ENCODE measurements around the gene MAP7D1.

Gene MAP7D1

DNA sequence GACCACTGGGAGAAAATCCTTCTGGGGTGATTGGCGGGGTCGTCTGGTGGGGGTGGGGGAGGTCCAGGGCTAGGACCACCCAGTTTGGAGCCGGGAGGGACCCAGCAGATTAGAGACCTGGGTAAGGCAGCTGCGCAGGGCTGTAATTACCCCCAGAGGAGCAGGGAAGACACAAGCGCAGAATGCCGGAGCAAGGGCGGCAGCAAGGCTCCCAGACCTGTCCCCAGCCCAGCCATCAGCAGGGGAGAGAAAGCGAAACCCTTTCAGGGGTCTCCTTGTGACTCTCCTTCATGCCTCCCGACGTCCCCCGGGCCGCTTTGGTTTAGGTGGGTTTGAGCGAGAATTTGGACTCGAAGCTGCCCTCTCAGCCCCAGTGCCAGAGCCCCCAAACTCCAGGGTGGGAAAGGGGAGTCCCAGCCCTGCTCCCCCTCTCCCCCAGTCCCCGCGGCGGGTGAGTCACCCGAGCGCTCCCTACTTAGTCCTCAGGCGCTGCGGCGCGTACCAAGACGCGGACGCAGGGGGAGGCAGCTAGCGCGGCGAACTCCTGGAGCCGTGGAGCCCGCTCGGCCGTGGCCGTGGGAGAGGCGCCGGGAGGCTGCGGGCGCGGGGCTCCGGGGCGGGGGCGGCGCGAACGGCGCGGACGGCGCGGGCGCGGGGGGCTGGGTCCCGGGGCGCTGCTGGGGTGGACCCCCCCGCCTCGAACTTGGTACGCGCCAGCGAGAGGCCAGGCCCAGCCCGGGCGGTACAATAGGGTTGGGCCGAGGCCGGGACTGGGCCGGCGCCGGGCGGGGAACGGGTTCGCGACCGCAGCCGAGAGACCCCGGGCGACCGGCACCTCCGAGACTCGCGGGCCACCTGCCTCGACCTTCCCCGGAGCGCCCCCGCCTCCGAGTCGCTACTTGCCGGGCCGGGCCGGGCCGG is at the start of gene MAP7D1:
MAP7D1 (plus strand) TSS at position 753 of the 921 bp plus-strand sequence. CDS start 258 bp downstream, outside the sequence.
- DNase-seq = peak; percentile 87

DNA sequence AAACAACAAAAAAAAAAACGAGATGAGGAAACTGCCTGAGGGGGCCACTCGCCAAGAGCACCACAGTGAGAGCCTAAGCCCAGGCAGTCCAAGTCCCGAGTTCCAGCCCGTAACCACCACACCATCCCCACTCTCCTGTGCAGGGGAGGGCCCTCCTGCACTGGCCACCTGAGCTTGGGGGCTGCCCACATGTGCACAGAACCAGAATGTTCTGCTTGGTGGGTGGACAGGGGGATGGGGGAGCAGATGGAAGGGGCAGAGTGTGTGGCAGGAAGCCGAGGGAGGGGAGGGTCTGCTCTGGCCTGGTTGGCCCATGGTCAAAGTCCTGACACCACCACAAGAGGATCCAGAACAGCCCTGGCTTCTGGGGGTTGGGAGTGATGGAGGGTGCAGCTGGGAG is 49.7 kb upstream of the MAP7D1 start:
- DNase-seq = no peak

DNA sequence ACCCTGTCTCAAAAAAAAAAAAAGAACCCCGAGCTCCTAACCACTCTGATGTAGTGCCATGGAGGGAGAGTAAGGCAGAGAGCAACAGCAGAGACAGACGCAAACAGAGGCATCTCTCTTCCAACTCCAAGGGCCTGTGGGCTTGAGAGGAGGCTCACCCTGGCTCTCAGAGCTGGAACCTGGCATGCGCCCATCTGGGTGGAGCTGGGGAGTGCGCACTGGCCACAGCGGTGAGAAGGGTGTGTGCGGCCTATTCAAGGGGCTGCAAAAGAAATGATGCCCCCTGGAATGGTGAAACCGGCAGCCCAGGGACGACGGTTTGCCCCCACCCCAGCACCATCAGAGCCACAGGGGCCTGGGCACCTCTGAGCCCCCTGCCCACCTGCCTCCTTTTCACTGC is 48.6 kb upstream of the MAP7D1 start:
- DNase-seq = no peak

DNA sequence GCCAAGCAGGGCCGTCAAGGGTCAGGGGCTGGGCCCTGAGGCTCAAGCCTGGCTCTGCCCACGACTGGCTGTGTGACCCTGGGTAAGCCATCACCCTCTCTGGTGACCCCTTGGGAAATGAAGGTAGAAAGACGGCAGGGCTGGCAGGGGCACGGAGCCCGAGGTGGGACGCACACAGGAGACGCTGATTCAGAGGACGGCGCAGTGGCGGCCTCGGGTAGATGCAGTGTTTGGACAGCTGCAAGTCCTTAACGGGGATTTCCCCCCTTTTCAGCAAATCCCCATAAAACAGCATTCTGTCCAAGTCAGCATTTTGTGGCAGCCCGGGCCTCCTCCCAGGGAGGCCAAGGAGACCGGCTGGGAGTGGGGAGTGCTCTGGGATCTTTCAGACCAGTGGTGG is 47.6 kb upstream of the MAP7D1 start:
- DNase-seq = no peak

DNA sequence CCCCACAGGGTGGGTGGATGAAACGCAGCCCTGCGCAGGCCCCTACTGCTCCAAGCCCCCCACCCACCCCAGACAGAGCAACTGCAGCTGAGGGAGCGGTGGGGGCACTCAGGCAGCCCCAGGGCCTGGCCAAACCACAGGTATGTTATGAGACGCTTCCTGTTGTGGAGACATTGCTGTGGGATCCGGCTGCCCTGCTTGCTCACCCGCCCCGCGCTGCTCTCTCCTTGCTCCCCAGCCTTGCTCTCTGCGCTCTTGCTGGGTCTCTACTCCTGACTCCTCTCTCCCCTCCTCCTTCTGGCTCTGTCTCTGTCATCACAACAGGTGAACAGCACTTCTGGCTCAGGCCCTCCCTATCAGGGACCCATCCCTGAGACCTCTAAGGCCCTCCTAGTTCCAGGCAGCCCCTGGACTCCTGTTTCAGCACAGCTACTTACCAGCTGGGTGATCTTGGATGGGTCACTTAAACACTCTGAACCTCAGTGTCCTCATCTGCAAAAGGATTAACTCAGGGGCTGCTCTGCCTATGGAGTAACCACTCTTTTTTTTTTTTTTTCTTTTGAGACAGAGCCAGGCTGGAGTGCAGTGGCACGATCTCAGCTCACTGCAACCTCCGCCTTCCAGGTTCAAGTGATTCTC is 46.8 kb upstream of the MAP7D1 start:
- peak; percentile 73 for DNase-seq

DNA sequence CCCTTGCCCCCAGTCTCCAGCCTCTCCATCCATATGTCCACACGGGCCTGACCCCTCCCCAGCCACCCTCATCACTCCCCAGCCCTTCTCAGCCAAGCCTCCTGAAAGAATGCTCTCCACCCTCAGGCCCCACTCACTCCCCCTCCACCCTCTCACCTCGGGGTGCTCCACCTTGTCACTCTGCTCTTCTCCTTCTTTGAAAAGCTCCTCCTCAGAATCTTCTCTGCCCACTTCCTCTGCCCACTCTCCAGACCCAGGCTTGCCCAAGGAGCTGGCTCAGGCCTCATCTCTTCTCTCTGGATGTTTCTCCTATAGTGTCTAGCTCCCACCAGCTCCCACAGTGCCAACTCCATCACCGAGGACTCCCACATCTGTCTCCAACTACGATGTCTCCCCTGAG is 44.8 kb upstream of the MAP7D1 start:
- DNase-seq = no peak

DNA sequence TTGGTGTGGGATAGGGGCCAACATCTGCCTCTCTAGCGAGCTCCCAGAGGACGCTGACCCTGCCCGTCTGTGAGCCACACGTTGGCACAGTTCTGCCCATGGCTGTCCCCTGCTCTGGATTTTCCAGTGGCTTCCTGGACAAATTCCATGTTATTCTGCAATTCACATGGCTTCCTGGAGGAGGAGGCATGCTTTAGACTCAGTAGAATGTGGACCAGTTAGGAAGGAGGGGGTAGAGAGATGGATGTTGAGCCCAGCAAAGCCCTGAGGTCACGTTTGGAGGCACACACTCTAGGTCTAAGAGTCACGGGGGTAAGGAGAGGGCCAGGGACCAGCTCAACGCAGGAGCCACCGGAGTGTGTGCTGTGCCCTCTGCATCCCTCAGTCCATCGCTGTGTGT is 43.1 kb upstream of the MAP7D1 start:
- no peak for DNase-seq

DNA sequence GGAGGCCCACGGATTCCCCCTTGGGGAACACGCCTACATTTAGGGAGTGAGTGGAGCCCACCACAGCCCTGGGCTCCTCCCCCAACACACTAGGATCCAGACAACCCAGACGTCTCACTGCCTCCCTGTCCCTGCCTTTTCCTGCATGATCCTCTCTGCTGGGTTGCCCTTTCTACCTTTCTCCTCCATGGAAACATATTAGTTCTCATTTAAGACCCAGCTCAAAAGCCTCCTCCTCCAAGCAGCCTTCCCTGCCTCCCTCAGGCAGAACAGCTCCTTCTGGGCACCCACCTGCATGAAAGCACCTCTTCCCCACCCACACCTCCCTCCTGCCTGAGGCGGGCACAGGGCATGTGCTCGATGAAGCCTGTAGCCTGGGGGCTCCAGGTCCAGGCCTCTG is 41.6 kb upstream of the MAP7D1 start:
- DNase-seq = no peak

DNA sequence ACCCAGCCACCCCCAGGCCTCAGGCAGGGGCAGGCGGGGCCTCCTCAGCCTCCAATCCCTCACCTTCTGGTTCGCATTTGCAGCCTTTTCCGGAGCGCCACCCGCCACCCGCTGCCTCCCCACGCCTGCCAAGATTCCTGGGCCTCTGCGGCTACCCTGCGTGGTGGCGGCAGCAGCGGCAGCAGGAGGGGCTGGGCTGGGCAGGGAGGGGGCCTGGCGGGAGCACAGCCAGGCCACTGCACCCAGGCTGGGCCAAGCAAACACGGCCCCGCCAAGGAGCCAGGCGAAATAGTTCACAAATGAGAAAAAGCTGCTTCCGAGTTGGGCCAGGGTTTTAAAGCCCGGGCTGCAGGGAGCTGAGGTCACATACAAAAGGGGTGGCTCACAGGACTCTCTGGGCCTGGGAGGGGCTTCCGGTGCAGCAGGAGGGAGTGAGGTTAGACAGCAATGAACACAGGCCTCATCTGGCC is 40.7 kb upstream of the MAP7D1 start:
- DNase-seq = no peak

DNA sequence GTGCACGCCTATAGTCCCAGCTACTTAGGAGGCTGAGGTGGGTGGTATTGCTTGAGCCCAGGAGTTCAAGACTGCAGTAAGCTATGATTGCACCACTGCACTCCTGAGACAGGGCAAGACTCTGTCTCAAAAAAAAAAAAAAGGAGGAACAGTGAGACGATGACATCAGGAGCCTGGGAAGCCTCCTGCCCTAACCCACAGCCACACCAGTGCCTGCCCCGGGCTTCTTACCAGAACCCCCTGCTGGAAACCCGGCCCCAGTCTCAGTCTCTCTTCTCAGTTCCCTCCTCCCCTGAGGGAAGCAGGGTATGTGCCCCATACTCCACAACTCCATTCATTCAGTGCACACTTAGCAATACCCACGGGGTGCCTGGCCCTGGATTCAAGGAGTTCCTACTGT is 40.0 kb upstream of the MAP7D1 start:
- no peak for DNase-seq

DNA sequence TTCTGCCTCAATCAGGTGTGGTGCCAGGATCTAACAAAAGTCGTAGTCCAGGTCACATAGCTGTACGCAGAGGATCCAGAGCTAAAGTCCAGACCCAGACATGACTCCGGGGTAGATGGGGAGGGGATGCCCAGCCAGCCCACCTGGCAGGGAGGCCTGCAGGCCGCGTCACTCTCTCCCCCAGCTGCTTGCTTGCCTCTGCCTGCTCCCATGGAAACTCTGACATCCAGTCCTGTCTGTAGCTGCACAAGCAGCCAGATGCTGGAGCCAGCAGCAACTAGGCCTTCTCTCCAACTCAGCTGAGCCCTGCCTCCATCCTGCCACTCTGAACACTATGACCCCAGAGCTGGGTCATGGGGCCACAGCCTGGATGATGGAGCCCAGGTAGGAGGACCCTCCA is 39.1 kb upstream of the MAP7D1 start:
- no peak for DNase-seq

DNA sequence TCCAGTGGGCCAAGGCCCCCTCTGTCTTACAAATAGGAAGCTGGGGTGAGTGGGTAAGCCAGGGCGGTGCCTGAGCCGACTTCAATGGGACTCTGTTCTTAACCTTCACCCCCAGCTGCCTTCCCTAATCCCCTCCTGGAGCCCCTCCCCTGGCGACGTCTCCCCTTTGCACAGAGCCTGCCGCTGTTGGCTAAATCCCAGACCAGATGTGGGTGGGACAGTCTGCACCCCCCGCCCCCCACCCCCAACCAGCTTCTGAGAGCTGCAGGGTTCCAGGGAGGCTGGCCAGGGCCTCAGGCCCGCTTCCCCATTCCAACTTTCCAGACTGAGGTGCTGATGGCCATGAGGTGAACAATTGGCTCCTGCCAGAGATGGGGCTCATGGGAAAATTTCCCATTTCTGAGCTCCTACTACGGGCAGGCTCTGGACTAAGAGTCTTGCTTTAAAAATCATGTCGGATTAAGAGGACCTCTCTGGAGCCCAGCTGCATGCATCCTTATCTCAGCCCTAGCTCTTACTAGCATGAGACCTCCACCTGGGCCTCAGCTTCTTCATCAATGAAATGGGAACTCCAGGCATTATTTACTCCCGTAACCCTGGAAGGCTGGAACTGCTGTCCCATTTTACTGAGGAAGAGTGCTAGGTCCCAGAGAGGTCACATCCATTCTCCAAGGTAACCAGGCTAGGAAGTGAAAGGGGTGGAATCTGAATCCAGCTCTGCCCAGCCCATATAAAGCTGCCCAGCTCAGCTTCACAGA is 37.3 kb upstream of the MAP7D1 start:
- DNase-seq = no peak

DNA sequence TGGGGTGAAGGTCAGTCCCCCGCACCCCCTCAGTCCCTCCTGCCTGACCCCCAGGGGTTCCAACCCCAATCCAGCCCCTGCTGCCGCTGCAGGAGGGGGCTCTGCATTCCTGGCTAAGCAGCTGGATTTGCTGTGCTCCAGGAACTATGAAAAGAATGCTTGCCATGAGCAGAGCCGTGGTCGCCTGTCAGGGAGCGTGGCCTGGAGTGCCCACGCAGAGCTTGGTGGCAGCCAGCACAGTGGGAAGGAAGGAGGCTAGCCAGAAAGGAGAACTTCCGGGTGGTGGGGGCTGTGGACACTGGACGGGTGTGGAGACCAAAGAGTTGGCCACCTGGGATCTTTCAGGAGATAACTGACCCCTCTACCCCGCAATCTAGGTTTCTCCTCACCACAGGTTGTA is 36.5 kb upstream of the MAP7D1 start:
- no peak for DNase-seq

DNA sequence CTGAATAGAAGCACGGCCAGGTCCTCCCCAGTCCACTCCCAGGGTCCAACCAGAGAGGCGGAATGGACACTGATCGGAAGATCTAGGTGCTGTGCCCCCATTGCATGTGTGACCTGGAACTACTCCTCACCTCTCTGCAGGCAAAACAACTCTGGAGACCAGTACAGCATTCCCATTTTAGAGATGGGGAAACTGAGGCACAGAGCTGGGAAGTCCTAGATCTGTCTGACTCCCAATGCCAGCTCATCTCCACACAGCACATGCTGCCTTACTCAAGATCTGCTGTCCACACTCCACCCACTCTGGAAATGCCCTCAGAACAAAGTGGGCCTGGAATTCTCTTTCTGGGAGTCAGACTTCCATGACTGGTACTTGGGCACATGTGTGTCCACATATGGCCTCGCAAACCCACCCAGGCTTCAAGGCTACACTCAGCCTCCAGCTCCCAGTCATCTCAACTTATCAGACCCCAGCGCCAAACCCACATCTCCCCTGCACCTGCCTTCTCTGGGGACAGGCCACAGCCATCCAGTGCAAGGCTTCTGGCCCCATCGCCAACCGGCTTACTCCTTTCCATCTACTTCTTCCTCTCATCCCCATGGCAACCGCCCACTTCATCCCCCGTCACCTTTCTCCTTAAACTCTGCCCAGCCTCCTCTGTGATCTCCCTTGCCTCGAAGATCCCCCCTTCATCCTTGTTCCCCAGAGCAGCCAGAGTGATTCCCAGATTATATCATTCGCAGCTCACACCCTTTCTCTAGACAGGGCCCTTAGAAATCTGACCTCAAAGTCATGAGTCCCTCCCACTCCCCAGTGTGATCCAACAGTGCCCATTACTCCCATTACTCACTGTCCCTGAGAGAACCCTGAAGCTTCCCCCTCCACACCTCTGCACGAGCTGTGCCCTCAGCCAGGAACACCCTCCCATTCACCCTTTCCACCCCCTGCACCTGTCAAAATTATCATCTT is 33.6 kb upstream of the MAP7D1 start:
- no peak for DNase-seq

DNA sequence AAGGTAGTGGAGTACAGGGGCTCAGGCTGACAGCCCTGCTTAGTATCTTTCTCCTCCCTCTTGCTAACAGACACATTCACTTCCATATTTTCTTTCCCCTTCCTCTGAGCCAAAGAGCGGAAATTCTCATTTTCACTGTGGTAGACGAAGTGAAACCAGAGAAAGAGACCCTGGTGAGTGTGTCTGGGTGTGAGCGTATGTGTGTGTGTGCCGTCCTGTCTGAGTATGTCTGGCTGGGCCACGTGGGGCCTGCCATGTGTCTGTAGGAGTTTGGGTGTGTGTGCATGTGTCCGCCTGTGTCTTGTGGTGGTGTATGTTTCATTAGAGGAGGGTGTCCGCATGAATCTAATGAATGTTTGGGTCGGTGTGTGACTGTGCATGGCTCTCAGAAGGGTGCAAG is 32.6 kb upstream of the MAP7D1 start:
- DNase-seq = no peak

DNA sequence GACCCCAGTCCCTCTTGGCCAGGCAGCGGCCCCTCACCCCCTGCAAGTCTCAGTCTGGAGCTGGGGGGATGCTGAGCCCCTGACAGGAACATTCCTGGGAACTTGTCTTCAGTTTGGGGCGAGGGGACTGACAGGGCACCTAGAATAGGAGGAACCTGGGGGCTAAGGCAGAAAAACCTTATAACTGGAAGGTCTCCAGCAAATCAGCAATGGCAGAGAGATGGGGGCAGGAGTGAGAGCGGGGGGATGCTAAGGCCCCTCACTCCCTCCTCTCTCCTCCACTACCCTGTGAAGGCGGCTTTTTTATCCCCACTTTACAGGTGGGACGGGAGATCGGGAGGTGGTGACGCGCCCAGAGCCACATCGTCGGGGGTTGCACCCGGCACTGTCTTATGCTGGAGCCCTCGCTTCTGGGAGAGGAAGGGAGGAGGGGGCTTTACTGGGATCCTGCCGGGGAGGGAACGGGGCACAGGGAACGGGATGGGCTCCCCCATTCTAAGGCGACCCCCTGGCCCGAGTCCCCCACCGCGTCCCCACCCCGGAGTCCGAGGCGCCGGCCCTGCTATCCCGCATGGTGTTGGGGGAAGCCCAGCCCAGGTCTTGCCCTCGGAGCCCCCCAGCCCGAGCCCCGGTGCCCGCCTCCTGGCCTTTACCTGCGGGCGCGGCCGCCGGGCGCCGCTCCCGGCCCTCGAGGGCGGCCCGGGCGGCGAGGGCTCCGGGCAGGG is 31.4 kb upstream of the MAP7D1 start:
- DNase-seq = no peak

DNA sequence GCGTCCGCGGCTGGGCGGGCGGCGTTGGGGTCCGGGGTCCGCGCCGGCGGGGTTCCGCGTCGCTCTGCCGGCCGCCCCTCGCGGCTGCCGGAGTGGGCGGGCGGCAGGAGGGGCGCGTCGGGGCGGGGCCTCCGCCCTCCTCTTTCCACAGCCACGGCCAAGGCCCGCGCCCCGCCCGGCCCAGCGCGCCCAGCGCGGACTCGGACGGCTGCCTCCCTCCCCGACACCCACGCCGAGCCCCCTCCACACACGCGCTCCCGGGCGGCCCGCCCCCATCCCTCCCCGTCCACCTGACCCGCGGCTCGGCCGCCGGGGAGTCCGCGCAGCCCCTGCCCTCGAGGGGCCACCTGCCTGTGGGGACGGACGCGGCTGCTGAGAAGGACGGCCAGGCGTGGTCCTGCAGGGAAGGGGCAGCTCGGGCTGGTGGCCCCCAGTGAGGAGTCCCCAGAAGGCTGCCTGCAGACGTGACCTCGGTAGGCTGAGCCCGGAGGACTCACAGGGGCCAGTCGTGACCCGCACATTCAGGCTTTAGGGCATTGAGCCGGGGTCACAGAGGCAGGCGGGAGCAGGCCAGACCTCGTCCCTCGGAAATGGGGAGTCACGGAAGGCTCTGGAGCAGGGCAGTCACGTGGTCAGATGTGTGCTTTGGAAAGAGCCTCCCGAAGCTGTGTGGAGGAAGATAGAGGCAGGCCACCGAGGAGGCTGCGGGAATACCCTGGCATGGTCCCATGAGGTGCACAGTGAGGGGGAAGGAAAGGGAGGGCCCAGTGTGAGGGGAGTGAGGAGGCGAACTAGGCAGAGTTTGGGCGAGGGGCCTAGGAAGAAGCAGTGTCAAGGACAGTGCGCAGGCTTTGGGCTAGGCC is 30.6 kb upstream of the MAP7D1 start, which contains the start of gene COL8A2:
COL8A2 (minus strand) TSS at position 94 of the 863 bp plus-strand sequence. CDS start 24,980 bp downstream, outside the sequence.
- no peak for DNase-seq

DNA sequence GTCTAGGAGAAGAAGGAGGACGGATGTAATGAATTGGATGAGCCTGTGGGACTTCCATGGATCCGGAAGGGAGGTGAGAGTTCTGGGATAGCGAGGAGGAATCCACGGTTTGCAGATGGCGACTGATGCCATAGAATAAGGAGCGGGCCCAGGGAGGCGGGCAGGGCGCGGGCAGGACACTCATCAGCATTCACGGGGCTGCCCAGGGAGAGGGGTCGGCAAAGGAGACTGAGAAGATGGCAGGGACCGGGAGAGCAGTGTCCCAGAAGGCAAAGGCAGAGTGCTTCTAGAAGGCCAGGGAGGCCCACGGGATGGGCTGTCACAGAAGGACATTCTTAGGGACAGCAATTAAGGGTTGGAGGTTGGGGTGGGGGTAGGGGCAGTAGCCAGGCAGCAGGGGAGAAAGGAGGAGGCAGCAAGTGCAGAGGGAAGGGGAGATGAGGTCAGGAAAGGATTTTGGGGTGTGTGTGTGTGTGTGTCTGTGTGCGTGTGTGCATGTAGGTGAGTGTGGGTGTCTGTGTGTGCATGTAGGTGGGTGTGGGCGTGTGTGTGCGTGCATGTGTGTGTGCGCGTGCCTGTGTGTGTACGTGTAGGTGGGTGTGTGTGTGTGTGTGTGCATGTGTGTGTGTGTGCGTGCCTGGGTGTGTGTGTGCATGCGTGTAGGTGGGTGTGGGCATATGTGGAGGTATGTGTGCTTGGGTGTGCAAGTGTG is 29.8 kb upstream of the MAP7D1 start:
- no peak for DNase-seq

DNA sequence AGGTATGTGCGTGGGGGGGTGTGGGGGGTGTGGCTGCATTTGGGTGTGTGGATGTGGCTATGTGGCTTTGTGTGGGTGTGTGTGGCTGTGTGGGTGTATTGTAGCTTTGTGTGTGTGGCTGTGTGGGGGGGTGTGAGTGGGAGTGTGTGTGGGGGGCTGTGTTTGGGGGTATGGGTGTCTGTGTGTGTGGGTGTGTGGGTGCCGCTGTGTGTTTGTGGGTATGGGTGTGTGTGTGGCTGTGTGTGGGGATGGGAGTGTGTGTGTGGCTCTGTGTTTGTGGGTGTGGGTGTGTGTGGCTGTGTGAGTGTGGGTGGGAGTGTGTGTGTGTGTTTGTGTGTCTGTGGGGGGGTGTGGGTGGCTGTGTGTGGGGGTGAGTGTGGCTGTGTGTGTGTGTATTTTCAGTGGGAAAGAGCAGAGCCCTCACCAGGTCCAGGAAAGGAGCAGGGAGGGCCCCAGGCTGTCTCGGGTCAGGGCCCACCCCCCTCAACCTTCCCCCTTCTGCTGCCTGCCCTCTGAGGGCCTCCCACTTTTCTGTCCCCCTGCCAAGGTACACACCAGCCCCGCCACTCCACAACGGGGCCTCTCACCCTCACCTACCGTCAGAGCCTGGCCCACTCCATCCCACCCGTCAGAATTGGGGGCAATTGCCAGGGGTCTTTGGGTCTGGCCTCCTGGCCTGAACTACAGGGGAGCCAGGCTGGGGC is 29.0 kb upstream of the MAP7D1 start:
- DNase-seq = no peak

All from NCI-H226 (cell line).